ENCODE results near the gene EIF4E2.

Gene EIF4E2

GRCh38 chr2:232539298-232540231, 10.9 kb upstream of the EIF4E2 start, which contains the start of gene CHRNG:
TSS of gene CHRNG (plus strand) at chr2:232539692. CDS start at chr2:232539748, 56 bp downstream.
- DNase-seq: no peak

- no peak for DNase-seq
Measured at GRCh38 chr2:232540441-232541041, 9.9 kb upstream of the EIF4E2 start.

- no peak for DNase-seq
Measured at GRCh38 chr2:232541195-232541960, 9.1 kb upstream of the EIF4E2 start.

GRCh38 chr2:232541961-232542714, 8.4 kb upstream of the EIF4E2 start:
- no peak for DNase-seq

- DNase-seq: no peak
Measured at GRCh38 chr2:232542715-232543467, 7.6 kb upstream of the EIF4E2 start.

GRCh38 chr2:232543491-232543890, 7.0 kb upstream of the EIF4E2 start:
- DNase-seq: no peak

GRCh38 chr2:232543928-232544631, 6.4 kb upstream of the EIF4E2 start:
- DNase-seq: no peak

GRCh38 chr2:232544674-232545073, 5.8 kb upstream of the EIF4E2 start:
- DNase-seq: no peak

- no peak for DNase-seq
Measured at GRCh38 chr2:232545511-232546375, 4.7 kb upstream of the EIF4E2 start.

- DNase-seq: no peak
Measured at GRCh38 chr2:232547991-232548390, 2.5 kb upstream of the EIF4E2 start.

GRCh38 chr2:232549655-232550353, 685 bp upstream of the EIF4E2 start:
- no peak for DNase-seq

- DNase-seq: no peak
Measured at GRCh38 chr2:232551250-232551638, 755 bp downstream of the EIF4E2 start.

- no peak for DNase-seq
Measured at GRCh38 chr2:232551776-232552175, 1.3 kb downstream of the EIF4E2 start.

- DNase-seq: no peak
Measured at GRCh38 chr2:232556426-232556825, 5.9 kb downstream of the EIF4E2 start.

- DNase-seq: no peak
Measured at GRCh38 chr2:232562515-232563151, 12.1 kb downstream of the EIF4E2 start.

- DNase-seq: no peak
Measured at GRCh38 chr2:232563580-232563979, 13.1 kb downstream of the EIF4E2 start.

GRCh38 chr2:232567721-232568120, 17.2 kb downstream of the EIF4E2 start:
- DNase-seq: no peak

GRCh38 chr2:232568161-232568560, 17.7 kb downstream of the EIF4E2 start:
- DNase-seq: no peak

- no peak for DNase-seq
Measured at GRCh38 chr2:232569541-232569940, 19.1 kb downstream of the EIF4E2 start.

Measured in NCI-H1694 (cell line).